ENCODE measurements around the gene JARID2. TPM values are rescaled to one million over a fixed set of nuclear protein-coding genes. Genes with fewer than 3 reads are reported as not detected.

Gene JARID2
- total and polyA plus RNA-seq, 8 donors = 2.4 to 42.6 (median 11.5) TPM

- TF ChIP-seq POLR2AphosphoS5 (IDR thresholded peaks at IDR 0.05) (no peak), CTCF (IDR thresholded peaks at IDR 0.05) (no peak), POLR2A (IDR thresholded peaks at IDR 0.05) (no peak), EP300 (IDR thresholded peaks at IDR 0.05) (no peak)
- intact Hi-C loops (cut with DNase I; ENCODE audit: low total_unique reads) = no loop called here
- H3K36me3 ChIP-seq = no peaks in the 10 kb centered on the region
- H3K4me1 ChIP-seq = peaks cover 16 to 63% (median 34%) of the 10 kb centered on the region in 4 donors
- H3K27me3 ChIP-seq = no peaks in the 10 kb centered on the region
- H3K9me3 ChIP-seq = no peaks in the 10 kb centered on the region
- H3K4me3 ChIP-seq = no peak overlapping the region
- no peak overlapping the region for H3K27ac ChIP-seq
- peak in 1 of 2 donors; percentile 56 for DNase-seq
- whole genome bisulfite sequencing, 5 donors = 72 to 85% (median 83%) methylated on average over 8 of the region's 8 CpGs
These were observed 97.8 kb downstream of the JARID2 start for GRCh38 chr6:15343490-15344191.

GRCh38 chr6:15344192-15344519 lies 98.3 kb downstream of the JARID2 start:
- Histone ChIP-seq H3K4me1 (peaks cover 11 to 62% (median 29%) of the 10 kb centered on the region in 4 donors), H3K36me3 (no peaks in the 10 kb centered on the region), H3K27me3 (no peaks in the 10 kb centered on the region), H3K9me3 (no peaks in the 10 kb centered on the region), H3K4me3 (no peak overlapping the region), H3K27ac (no peak overlapping the region)
- no peak for DNase-seq
- TF ChIP-seq EP300 (IDR thresholded peaks at IDR 0.05) = no peak
- TF ChIP-seq CTCF (IDR thresholded peaks at IDR 0.05) = no peak
- TF ChIP-seq POLR2A (IDR thresholded peaks at IDR 0.05) = no peak
- no peak for TF ChIP-seq POLR2AphosphoS5 (IDR thresholded peaks at IDR 0.05)
- WGBS, 5 donors = 38 to 52% (median 40%) methylated on average over 3 of the region's 3 CpGs
- intact Hi-C loops (cut with DNase I; ENCODE audit: low total_unique reads) = no loop called here

- Histone ChIP-seq H3K27me3 (no peaks in the 10 kb centered on the region), H3K4me3 (no peak overlapping the region), H3K27ac (no peak overlapping the region), H3K4me1 (peaks cover 6 to 62% (median 27%) of the 10 kb centered on the region in 4 donors), H3K9me3 (no peaks in the 10 kb centered on the region), H3K36me3 (no peaks in the 10 kb centered on the region)
- TF ChIP-seq POLR2AphosphoS5 (IDR thresholded peaks at IDR 0.05) (no peak), POLR2A (IDR thresholded peaks at IDR 0.05) (no peak), CTCF (IDR thresholded peaks at IDR 0.05) (no peak), EP300 (IDR thresholded peaks at IDR 0.05) (no peak)
- WGBS, 5 donors = 58 to 78% (median 63%) methylated on average over 2 of the region's 2 CpGs
- intact Hi-C loops (cut with DNase I; ENCODE audit: low total_unique reads) = no loop called here
- DNase-seq = no peak
These were observed 99.0 kb downstream of the JARID2 start for GRCh38 chr6:15344831-15345230.

GRCh38 chr6:15346315-15346714 lies 100.4 kb downstream of the JARID2 start:
- TF ChIP-seq CTCF (IDR thresholded peaks at IDR 0.05) = no peak
- TF ChIP-seq POLR2AphosphoS5 (IDR thresholded peaks at IDR 0.05) = no peak
- no peak for TF ChIP-seq EP300 (IDR thresholded peaks at IDR 0.05)
- TF ChIP-seq POLR2A (IDR thresholded peaks at IDR 0.05) = no peak
- Histone ChIP-seq H3K36me3 (no peaks in the 10 kb centered on the region), H3K27me3 (no peaks in the 10 kb centered on the region), H3K27ac (no peak overlapping the region), H3K4me3 (no peak overlapping the region), H3K4me1 (peaks cover 2 to 62% (median 22%) of the 10 kb centered on the region in 4 donors), H3K9me3 (no peaks in the 10 kb centered on the region)
- DNase-seq = no peak
- intact Hi-C loops (cut with DNase I; ENCODE audit: low total_unique reads) = no loop called here
- 79 to 88% (median 86%) methylated on average over 5 of the region's 5 CpGs for WGBS, 5 donors
